ENCODE results near the gene SUN2. TPM values are rescaled to one million over a fixed set of nuclear protein-coding genes. Genes with fewer than 3 reads are reported as not detected.
A peak's percentile ranks its signal among the peaks of the same experiment; 100 is the strongest.

The SUN2 gene
- total and polyA plus RNA-seq, 9 of the 15 experiments (the other 6 are each of a cell fraction or from before 2014, with no cell fraction given), result 0.11 to 42.6 (median 16.7) TPM

- TF ChIP-seq FOXK1 (CRISPR knock-in tag; IDR thresholded peaks at IDR 0.05; ENCODE audit: borderline replicate concordance) (0 out of 2 replicates have a peak, but pooled peaks have one; percentile 69), ZNF175 (CRISPR knock-in tag; IDR thresholded peaks at IDR 0.05; ENCODE audit: low read depth) (no peak), GABPA (tag; conservative IDR thresholded peaks at IDR 0.05; ENCODE audit: low read depth) (no peak), HMGXB4 (CRISPR knock-in tag; IDR thresholded peaks at IDR 0.05) (no peak), IRF2 (CRISPR knock-in tag; IDR thresholded peaks at IDR 0.05) (no peak), TBP (optimal IDR thresholded peaks at IDR 0.05; ENCODE audit: low read depth, low read length) (peak; percentile 86), ZNF511 (CRISPR knock-in tag; IDR thresholded peaks at IDR 0.05) (no peak), CBFA2T3 (IDR thresholded peaks at IDR 0.05) (peak; percentile 55; the same call in 1 of the 2 replicates)
- TF ChIP-seq, protein P1, sequence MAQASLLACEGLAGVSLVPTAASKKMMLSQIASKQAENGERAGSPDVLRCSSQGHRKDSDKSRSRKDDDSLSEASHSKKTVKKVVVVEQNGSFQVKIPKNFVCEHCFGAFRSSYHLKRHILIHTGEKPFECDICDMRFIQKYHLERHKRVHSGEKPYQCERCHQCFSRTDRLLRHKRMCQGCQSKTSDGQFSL (CRISPR knock-in tag; IDR thresholded peaks at IDR 0.05), result no peak
- TF ChIP-seq, protein P1 (tag; IDR thresholded peaks at IDR 0.05), result no peak
- TF ChIP-seq, protein P2, sequence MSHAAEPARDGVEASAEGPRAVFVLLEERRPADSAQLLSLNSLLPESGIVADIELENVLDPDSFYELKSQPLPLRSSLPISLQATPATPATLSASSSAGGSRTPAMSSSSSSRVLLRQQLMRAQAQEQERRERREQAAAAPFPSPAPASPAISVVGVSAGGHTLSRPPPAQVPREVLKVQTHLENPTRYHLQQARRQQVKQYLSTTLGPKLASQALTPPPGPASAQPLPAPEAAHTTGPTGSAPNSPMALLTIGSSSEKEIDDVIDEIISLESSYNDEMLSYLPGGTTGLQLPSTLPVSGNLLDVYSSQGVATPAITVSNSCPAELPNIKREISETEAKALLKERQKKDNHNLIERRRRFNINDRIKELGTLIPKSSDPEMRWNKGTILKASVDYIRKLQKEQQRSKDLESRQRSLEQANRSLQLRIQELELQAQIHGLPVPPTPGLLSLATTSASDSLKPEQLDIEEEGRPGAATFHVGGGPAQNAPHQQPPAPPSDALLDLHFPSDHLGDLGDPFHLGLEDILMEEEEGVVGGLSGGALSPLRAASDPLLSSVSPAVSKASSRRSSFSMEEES (CRISPR knock-in tag; IDR thresholded peaks at IDR 0.05), result no peak
- TF ChIP-seq, protein P3, sequence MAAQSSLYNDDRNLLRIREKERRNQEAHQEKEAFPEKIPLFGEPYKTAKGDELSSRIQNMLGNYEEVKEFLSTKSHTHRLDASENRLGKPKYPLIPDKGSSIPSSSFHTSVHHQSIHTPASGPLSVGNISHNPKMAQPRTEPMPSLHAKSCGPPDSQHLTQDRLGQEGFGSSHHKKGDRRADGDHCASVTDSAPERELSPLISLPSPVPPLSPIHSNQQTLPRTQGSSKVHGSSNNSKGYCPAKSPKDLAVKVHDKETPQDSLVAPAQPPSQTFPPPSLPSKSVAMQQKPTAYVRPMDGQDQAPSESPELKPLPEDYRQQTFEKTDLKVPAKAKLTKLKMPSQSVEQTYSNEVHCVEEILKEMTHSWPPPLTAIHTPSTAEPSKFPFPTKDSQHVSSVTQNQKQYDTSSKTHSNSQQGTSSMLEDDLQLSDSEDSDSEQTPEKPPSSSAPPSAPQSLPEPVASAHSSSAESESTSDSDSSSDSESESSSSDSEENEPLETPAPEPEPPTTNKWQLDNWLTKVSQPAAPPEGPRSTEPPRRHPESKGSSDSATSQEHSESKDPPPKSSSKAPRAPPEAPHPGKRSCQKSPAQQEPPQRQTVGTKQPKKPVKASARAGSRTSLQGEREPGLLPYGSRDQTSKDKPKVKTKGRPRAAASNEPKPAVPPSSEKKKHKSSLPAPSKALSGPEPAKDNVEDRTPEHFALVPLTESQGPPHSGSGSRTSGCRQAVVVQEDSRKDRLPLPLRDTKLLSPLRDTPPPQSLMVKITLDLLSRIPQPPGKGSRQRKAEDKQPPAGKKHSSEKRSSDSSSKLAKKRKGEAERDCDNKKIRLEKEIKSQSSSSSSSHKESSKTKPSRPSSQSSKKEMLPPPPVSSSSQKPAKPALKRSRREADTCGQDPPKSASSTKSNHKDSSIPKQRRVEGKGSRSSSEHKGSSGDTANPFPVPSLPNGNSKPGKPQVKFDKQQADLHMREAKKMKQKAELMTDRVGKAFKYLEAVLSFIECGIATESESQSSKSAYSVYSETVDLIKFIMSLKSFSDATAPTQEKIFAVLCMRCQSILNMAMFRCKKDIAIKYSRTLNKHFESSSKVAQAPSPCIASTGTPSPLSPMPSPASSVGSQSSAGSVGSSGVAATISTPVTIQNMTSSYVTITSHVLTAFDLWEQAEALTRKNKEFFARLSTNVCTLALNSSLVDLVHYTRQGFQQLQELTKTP (IDR thresholded peaks at IDR 0.05; ENCODE audit: low read depth in 1 of 2, partially characterized antibody in 2 of 2), result no peak
- TF ChIP-seq, protein P4, sequence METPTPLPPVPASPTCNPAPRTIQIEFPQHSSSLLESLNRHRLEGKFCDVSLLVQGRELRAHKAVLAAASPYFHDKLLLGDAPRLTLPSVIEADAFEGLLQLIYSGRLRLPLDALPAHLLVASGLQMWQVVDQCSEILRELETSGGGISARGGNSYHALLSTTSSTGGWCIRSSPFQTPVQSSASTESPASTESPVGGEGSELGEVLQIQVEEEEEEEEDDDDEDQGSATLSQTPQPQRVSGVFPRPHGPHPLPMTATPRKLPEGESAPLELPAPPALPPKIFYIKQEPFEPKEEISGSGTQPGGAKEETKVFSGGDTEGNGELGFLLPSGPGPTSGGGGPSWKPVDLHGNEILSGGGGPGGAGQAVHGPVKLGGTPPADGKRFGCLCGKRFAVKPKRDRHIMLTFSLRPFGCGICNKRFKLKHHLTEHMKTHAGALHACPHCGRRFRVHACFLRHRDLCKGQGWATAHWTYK (CRISPR knock-in tag; IDR thresholded peaks at IDR 0.05), result no peak
These were observed 50.3 kb downstream of the SUN2 start, which contains the start of gene GTPBP1 (continued) for GRCh38 chr22:38705235-38706100.
